ENCODE measurements around the gene INSC. TPM values are rescaled to one million over a fixed set of nuclear protein-coding genes. Genes with fewer than 3 reads are reported as not detected.

Gene INSC
- total RNA-seq, 1 donor from 2014 or later = 4.2 TPM

DNA sequence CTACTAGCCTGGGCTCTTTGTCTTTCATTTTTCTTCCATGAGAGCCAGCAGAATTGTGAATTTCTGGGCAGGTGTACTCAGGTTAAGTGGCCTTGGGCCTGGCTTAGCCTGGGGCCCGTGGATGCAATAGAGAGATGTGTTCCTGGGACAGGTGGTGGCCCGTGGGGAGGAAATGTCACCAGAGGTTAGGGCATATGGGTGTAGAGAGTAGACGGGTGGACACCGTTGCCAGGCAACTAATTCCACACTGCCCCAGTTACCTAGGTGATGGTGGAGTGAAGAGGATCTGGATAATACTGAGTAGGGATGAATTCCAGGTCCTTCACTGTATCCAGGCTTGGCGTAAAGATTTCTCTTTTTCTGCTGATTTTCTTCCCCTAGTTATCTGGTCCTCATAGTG lies 175.0 kb downstream of the INSC start:
- Histone ChIP-seq H3K27me3 (ENCODE audit: control insufficient read depth in 3 of 3, insufficient read depth in 3 of 3, low read length in 3 of 3) (no peaks in the 10 kb centered on the region), H3K4me3 (ENCODE audit: low read length in 3 of 3) (no peak overlapping the region), H3K4me1 (ENCODE audit: control insufficient read depth in 3 of 3, insufficient read depth in 3 of 3, low read length in 3 of 3) (no peaks in the 10 kb centered on the region), H3K36me3 (ENCODE audit: control insufficient read depth in 3 of 3, insufficient read depth in 3 of 3, low read length in 3 of 3) (no peaks in the 10 kb centered on the region), H3K27ac (ENCODE audit: low read depth, low read length) (no peak overlapping the region), H3K9me3 (ENCODE audit: control insufficient read depth in 3 of 3, low read length in 3 of 3) (no peaks in the 10 kb centered on the region), H3K9ac (ENCODE audit: low read depth in 1 of 3, low read length in 3 of 3) (no peak overlapping the region)

DNA sequence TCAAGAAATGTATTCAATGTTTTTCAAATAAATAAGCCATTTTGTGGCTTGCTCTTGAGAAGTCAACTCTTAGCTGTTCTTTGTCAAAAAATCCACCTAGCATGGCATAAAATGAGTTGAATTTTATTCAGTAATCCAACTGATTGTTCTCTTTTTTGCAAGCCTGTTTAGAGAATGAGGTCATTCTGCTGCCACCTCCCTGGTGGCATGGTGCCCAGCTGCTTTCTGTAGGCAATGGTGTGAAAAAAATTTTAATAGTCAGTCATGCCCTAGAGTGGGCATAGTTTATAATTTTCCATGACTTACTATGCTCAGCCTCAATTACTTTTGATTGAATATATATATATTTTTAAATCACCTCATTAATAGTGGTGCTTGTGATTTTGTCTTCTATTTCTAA lies 177.2 kb downstream of the INSC start:
- Histone ChIP-seq H3K9ac (ENCODE audit: low read depth in 1 of 3, low read length in 3 of 3) (no peak overlapping the region), H3K27ac (ENCODE audit: low read depth, low read length) (no peak overlapping the region), H3K27me3 (ENCODE audit: control insufficient read depth in 3 of 3, insufficient read depth in 3 of 3, low read length in 3 of 3) (no peaks in the 10 kb centered on the region), H3K4me3 (ENCODE audit: low read length in 3 of 3) (no peak overlapping the region), H3K9me3 (ENCODE audit: control insufficient read depth in 3 of 3, low read length in 3 of 3) (no peaks in the 10 kb centered on the region), H3K36me3 (ENCODE audit: control insufficient read depth in 3 of 3, insufficient read depth in 3 of 3, low read length in 3 of 3) (no peaks in the 10 kb centered on the region), H3K4me1 (ENCODE audit: control insufficient read depth in 3 of 3, insufficient read depth in 3 of 3, low read length in 3 of 3) (no peaks in the 10 kb centered on the region)

DNA sequence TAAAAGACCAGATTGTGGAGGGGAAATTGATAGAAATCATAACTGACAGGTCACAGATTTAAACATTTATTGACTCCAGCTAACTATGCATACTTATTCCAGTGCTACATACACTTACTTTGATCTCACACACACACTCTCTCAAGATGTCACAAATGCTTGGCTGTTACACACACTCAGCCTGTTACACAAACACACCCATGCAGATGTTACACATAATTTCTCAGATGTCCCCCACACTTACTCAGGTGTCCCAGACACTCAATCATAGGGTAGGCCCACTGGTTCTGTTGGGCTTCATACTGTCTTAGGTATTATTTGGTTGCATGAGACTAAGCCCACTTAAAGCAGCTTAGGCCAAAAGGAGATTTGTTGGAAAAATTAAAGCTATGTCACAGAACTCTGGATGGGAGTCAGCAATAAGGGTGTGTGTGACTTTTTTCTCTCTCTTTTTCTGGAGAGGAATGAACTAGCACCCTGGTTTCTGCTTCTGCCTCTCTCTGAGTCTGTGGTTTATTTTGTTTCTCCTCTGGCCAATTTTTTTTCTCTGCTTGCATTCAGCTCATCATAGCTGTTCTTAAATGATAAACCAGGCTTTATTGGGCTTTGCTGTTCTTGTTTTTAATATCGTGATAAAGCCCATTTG lies 179.4 kb downstream of the INSC start:
- no peak overlapping the region for H3K9ac ChIP-seq (ENCODE audit: low read depth in 1 of 3, low read length in 3 of 3)
- no peaks in the 10 kb centered on the region for H3K4me1 ChIP-seq (ENCODE audit: control insufficient read depth in 3 of 3, insufficient read depth in 3 of 3, low read length in 3 of 3)
- H3K27me3 ChIP-seq (ENCODE audit: control insufficient read depth in 3 of 3, insufficient read depth in 3 of 3, low read length in 3 of 3) = no peaks in the 10 kb centered on the region
- no peaks in the 10 kb centered on the region for H3K36me3 ChIP-seq (ENCODE audit: control insufficient read depth in 3 of 3, insufficient read depth in 3 of 3, low read length in 3 of 3)
- no peak overlapping the region for H3K27ac ChIP-seq (ENCODE audit: low read depth, low read length)
- H3K4me3 ChIP-seq (ENCODE audit: low read length in 3 of 3) = no peak overlapping the region
- no peaks in the 10 kb centered on the region for H3K9me3 ChIP-seq (ENCODE audit: control insufficient read depth in 3 of 3, low read length in 3 of 3)

DNA sequence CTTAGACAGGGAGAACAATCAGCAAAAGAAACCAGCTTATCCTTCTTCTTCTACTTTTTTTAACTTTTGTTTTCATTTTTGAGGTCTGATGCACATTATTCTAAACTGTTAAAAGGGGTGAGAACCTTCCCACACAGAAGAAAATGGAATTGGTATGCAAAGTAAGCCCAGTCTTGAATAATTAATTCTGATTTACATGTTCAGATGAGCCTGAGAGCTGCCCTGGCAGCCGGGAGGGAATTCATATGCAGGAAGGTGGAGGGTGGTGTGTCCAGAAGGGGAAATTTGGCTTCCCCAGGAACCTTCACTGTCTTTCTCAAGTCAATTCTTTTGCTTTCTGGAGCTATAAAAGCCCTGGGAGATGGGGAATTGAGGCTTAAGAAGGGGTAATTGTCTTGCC lies 181.0 kb downstream of the INSC start:
- H3K9me3 ChIP-seq (ENCODE audit: control insufficient read depth in 3 of 3, low read length in 3 of 3) = no peaks in the 10 kb centered on the region
- H3K36me3 ChIP-seq (ENCODE audit: control insufficient read depth in 3 of 3, insufficient read depth in 3 of 3, low read length in 3 of 3) = no peaks in the 10 kb centered on the region
- H3K4me3 ChIP-seq (ENCODE audit: low read length in 3 of 3) = no peak overlapping the region
- H3K27ac ChIP-seq (ENCODE audit: low read depth, low read length) = no peak overlapping the region
- no peak overlapping the region for H3K9ac ChIP-seq (ENCODE audit: low read depth in 1 of 3, low read length in 3 of 3)
- no peaks in the 10 kb centered on the region for H3K27me3 ChIP-seq (ENCODE audit: control insufficient read depth in 3 of 3, insufficient read depth in 3 of 3, low read length in 3 of 3)
- no peaks in the 10 kb centered on the region for H3K4me1 ChIP-seq (ENCODE audit: control insufficient read depth in 3 of 3, insufficient read depth in 3 of 3, low read length in 3 of 3)

Other genes starting within 250 kb of the INSC start
- gene CYP2R1, start 222.7 kb upstream of the INSC start, total RNA-seq = 9.9 TPM
- gene CALCA, start 142.6 kb upstream of the INSC start, total RNA-seq = not detected
- gene CALCB, start 41.3 kb upstream of the INSC start, total RNA-seq = not detected

Data from skeletal muscle tissue (tissue), 4 donors.